ENCODE results near the gene BBS1.

Gene BBS1

GRCh38 chr11:66469441-66469840 lies 41.0 kb upstream of the BBS1 start:
- Histone ChIP-seq H3K4me3 (ENCODE audit: low read depth, low read length) (no peak overlapping the region), H3K79me2 (ENCODE audit: control insufficient read depth, insufficient read depth, low read length, unreplicated experiment) (no peaks in the 10 kb centered on the region), H3K4me1 (ENCODE audit: control insufficient read depth, insufficient read depth, low read length, unreplicated experiment) (peaks cover 7% of the 10 kb centered on the region), H3K36me3 (ENCODE audit: insufficient read depth, low read length) (no peaks in the 10 kb centered on the region), H3K27ac (ENCODE audit: low read depth, low read length) (no peak overlapping the region), H3K27me3 (ENCODE audit: insufficient read depth, low read length) (no peaks in the 10 kb centered on the region), H2AFZ (ENCODE audit: low read length, unreplicated experiment) (no peak overlapping the region)

GRCh38 chr11:66470015-66470414 lies 40.4 kb upstream of the BBS1 start:
- H3K79me2 ChIP-seq (ENCODE audit: control insufficient read depth, insufficient read depth, low read length, unreplicated experiment): no peaks in the 10 kb centered on the region
- no peak overlapping the region for H2AFZ ChIP-seq (ENCODE audit: low read length, unreplicated experiment)
- no peak overlapping the region for H3K27ac ChIP-seq (ENCODE audit: low read depth, low read length)
- H3K27me3 ChIP-seq (ENCODE audit: insufficient read depth, low read length): no peaks in the 10 kb centered on the region
- peaks cover 7% of the 10 kb centered on the region for H3K4me1 ChIP-seq (ENCODE audit: control insufficient read depth, insufficient read depth, low read length, unreplicated experiment)
- H3K36me3 ChIP-seq (ENCODE audit: insufficient read depth, low read length): no peaks in the 10 kb centered on the region
- no peak overlapping the region for H3K4me3 ChIP-seq (ENCODE audit: low read depth, low read length)

GRCh38 chr11:66471142-66471541 lies 39.3 kb upstream of the BBS1 start:
- no peak overlapping the region for H3K27ac ChIP-seq (ENCODE audit: low read depth, low read length)
- H3K36me3 ChIP-seq (ENCODE audit: insufficient read depth, low read length): no peaks in the 10 kb centered on the region

DNA sequence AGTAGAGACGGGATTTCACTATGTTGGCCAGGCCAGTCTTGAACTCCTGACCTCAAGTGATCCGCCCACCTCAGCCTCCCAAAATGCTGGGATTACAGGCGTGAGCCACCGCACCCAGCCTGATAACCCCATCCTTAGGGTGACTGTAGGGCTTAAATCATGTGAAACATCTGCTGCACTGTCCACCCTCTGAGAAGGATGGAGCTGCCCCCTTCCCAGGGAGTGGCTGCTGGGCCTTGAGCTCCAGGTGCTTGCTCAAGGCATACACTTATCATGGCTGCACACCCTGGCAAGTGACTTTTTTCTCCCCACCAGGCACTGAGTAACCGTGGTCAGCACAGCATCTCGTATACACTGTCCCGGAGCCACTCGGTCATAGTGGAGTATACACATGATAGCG lies 38.4 kb upstream of the BBS1 start:
- H3K27me3 ChIP-seq (ENCODE audit: insufficient read depth, low read length): no peaks in the 10 kb centered on the region
- no peaks in the 10 kb centered on the region for H3K36me3 ChIP-seq (ENCODE audit: insufficient read depth, low read length)

More at GRCh38 chr11:66471142-66471541, 39.3 kb upstream of the BBS1 start:
- H3K4me3 ChIP-seq (ENCODE audit: low read depth, low read length): no peak overlapping the region
- H3K4me1 ChIP-seq (ENCODE audit: control insufficient read depth, insufficient read depth, low read length, unreplicated experiment): peaks cover 7% of the 10 kb centered on the region
- no peak overlapping the region for H2AFZ ChIP-seq (ENCODE audit: low read length, unreplicated experiment)
- H3K27me3 ChIP-seq (ENCODE audit: insufficient read depth, low read length): no peaks in the 10 kb centered on the region
- H3K79me2 ChIP-seq (ENCODE audit: control insufficient read depth, insufficient read depth, low read length, unreplicated experiment): no peaks in the 10 kb centered on the region

DNA sequence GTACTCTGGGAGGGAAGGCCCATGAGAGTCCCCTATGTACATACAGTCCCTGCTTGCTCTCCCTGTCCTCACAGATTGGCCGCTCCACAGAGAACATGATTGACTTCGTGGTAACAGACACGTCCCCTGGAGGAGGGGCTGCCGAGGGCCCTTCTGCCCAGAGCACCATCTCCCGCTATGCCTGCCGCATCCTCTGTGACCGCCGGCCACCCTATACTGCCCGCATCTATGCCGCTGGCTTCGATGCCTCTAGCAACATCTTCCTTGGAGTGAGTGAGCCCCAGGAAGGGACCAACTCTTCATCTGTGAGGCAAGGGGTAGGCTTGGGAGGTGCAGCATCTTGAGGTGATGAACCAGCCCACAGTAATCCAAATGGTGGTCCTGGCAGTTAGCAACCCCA lies 37.3 kb upstream of the BBS1 start:
- H3K4me1 ChIP-seq (ENCODE audit: control insufficient read depth, insufficient read depth, low read length, unreplicated experiment): peaks cover under 1% of the 10 kb centered on the region
- H2AFZ ChIP-seq (ENCODE audit: low read length, unreplicated experiment): no peak overlapping the region
- no peaks in the 10 kb centered on the region for H3K36me3 ChIP-seq (ENCODE audit: insufficient read depth, low read length)
- H3K4me3 ChIP-seq (ENCODE audit: low read depth, low read length): no peak overlapping the region
- H3K79me2 ChIP-seq (ENCODE audit: control insufficient read depth, insufficient read depth, low read length, unreplicated experiment): no peaks in the 10 kb centered on the region
- H3K27ac ChIP-seq (ENCODE audit: low read depth, low read length): no peak overlapping the region
- H3K27me3 ChIP-seq (ENCODE audit: insufficient read depth, low read length): no peaks in the 10 kb centered on the region

More for the DNA sequence above, 38.4 kb upstream of the BBS1 start:
- Histone ChIP-seq H3K79me2 (ENCODE audit: control insufficient read depth, insufficient read depth, low read length, unreplicated experiment) (no peaks in the 10 kb centered on the region), H3K4me3 (ENCODE audit: low read depth, low read length) (no peak overlapping the region), H3K27ac (ENCODE audit: low read depth, low read length) (no peak overlapping the region), H3K4me1 (ENCODE audit: control insufficient read depth, insufficient read depth, low read length, unreplicated experiment) (peaks cover 7% of the 10 kb centered on the region), H2AFZ (ENCODE audit: low read length, unreplicated experiment) (no peak overlapping the region)

DNA sequence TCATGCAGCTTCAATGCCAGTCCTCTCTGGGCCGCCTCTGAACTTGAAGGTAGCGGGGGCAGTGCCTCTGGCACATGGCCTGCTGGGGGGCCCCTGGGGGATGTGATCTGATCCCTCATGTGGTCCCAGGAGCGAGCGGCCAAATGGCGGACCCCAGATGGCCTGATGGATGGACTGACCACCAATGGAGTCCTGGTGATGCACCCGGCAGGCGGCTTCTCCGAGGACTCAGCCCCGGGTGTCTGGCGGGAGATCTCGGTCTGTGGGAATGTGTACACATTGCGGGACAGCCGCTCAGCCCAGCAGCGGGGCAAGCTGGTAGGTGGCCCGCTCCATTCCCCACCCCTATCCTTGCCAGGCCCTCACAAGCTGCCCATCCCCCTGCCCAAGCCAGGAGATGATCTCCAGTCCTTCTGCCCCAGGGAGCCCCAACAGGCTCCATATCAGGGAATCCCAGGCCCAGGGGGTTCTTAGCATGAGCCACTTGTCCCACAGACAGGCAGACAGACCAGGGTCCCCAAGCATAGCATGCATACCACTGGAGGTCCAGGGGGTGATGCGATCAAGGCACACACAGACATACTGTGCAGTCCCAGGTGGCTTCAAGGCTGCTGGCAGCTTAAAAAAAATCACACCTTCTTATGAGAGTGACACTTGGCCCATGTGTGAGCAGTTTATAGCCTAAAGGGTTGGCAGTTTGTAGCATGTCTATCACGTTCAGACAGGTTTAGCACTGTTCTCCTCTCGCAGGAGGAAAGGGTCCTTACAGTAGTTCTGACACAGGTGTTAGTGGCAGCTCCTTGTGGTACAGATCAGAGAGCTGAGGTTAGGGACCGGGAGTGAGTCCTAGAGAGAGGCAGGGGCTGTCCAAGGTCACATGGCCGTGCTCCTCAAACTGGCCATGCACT lies 36.6 kb upstream of the BBS1 start:
- Histone ChIP-seq H3K4me3 (ENCODE audit: low read depth, low read length) (no peak overlapping the region), H3K36me3 (ENCODE audit: insufficient read depth, low read length) (no peaks in the 10 kb centered on the region), H2AFZ (ENCODE audit: low read length, unreplicated experiment) (no peak overlapping the region), H3K27me3 (ENCODE audit: insufficient read depth, low read length) (no peaks in the 10 kb centered on the region), H3K4me1 (ENCODE audit: control insufficient read depth, insufficient read depth, low read length, unreplicated experiment) (peaks cover 1% of the 10 kb centered on the region), H3K79me2 (ENCODE audit: control insufficient read depth, insufficient read depth, low read length, unreplicated experiment) (no peaks in the 10 kb centered on the region), H3K27ac (ENCODE audit: low read depth, low read length) (no peak overlapping the region)

GRCh38 chr11:66475349-66476172 lies 34.9 kb upstream of the BBS1 start:
- no peaks in the 10 kb centered on the region for H3K36me3 ChIP-seq (ENCODE audit: insufficient read depth, low read length)
- H3K4me3 ChIP-seq (ENCODE audit: low read depth, low read length): no peak overlapping the region
- no peak overlapping the region for H2AFZ ChIP-seq (ENCODE audit: low read length, unreplicated experiment)
- no peaks in the 10 kb centered on the region for H3K79me2 ChIP-seq (ENCODE audit: control insufficient read depth, insufficient read depth, low read length, unreplicated experiment)
- no peaks in the 10 kb centered on the region for H3K27me3 ChIP-seq (ENCODE audit: insufficient read depth, low read length)
- H3K27ac ChIP-seq (ENCODE audit: low read depth, low read length): no peak overlapping the region
- peaks cover 5% of the 10 kb centered on the region for H3K4me1 ChIP-seq (ENCODE audit: control insufficient read depth, insufficient read depth, low read length, unreplicated experiment)

GRCh38 chr11:66476173-66476840 lies 34.1 kb upstream of the BBS1 start:
- Histone ChIP-seq H2AFZ (ENCODE audit: low read length, unreplicated experiment) (no peak overlapping the region), H3K4me1 (ENCODE audit: control insufficient read depth, insufficient read depth, low read length, unreplicated experiment) (peaks cover 5% of the 10 kb centered on the region), H3K27ac (ENCODE audit: low read depth, low read length) (no peak overlapping the region), H3K27me3 (ENCODE audit: insufficient read depth, low read length) (no peaks in the 10 kb centered on the region), H3K36me3 (ENCODE audit: insufficient read depth, low read length) (no peaks in the 10 kb centered on the region), H3K4me3 (ENCODE audit: low read depth, low read length) (no peak overlapping the region), H3K79me2 (ENCODE audit: control insufficient read depth, insufficient read depth, low read length, unreplicated experiment) (no peaks in the 10 kb centered on the region)

DNA sequence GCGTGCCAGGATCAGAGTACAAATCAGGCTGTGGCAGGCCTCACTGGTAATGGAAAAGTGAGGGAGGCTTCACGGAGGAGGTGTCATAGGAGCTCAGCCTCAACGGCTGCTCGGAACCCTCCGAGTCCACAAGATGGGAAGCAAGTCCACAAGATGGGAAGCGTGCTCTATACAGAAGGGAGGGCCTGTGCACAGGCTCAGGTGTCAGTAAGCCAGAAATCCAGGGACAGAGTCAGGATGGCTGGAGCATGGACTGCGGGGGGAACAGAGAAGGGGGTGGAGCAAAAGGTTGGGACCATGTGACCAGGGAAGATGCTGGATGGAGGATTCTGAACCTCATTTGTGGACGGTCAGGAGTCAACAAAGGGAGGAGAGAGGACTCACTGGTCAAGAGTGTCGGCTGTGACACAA lies 33.6 kb upstream of the BBS1 start:
- no peak overlapping the region for H2AFZ ChIP-seq (ENCODE audit: low read length, unreplicated experiment)
- no peaks in the 10 kb centered on the region for H3K27me3 ChIP-seq (ENCODE audit: insufficient read depth, low read length)

More for the DNA sequence above, 33.6 kb upstream of the BBS1 start:
- Histone ChIP-seq H3K27ac (ENCODE audit: low read depth, low read length) (no peak overlapping the region), H3K79me2 (ENCODE audit: control insufficient read depth, insufficient read depth, low read length, unreplicated experiment) (no peaks in the 10 kb centered on the region), H3K4me3 (ENCODE audit: low read depth, low read length) (no peak overlapping the region), H3K4me1 (ENCODE audit: control insufficient read depth, insufficient read depth, low read length, unreplicated experiment) (peaks cover 5% of the 10 kb centered on the region), H3K36me3 (ENCODE audit: insufficient read depth, low read length) (no peaks in the 10 kb centered on the region)

All from ACC112 (cell line).